HG03108 (cell line): ENCODE measurements around the gene MSANTD1.

Source experiments
- ATAC-seq: cut with Tn5 transposase; IDR thresholded peaks from one replicate; pipeline ENCODE4 v1.9.1; 2021; ENCODE audit warnings: moderate library complexity; ENCODE audit not compliant: unreplicated experiment

Gene MSANTD1

DNA sequence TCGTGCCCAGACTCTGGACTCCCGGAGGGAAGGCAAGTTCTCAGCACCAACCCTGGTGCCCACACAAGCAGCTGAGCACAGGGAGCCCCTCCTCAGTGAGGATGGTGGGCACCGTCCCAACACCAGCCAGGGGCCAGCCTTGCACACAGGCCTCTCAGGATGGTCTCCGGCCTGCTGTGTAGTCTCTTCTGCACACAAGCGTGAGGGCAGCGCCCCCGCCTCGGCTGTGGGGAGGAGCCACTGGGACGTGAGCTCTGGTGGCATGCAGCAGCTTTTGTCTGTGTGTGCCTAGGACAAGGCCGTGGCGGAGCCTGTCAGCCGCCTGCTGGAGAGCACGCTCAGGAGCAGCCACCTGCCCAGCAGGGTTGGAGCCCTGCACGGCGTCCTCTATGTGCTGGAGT lies 16.1 kb upstream of the MSANTD1 start:
- ATAC-seq, result no peak

DNA sequence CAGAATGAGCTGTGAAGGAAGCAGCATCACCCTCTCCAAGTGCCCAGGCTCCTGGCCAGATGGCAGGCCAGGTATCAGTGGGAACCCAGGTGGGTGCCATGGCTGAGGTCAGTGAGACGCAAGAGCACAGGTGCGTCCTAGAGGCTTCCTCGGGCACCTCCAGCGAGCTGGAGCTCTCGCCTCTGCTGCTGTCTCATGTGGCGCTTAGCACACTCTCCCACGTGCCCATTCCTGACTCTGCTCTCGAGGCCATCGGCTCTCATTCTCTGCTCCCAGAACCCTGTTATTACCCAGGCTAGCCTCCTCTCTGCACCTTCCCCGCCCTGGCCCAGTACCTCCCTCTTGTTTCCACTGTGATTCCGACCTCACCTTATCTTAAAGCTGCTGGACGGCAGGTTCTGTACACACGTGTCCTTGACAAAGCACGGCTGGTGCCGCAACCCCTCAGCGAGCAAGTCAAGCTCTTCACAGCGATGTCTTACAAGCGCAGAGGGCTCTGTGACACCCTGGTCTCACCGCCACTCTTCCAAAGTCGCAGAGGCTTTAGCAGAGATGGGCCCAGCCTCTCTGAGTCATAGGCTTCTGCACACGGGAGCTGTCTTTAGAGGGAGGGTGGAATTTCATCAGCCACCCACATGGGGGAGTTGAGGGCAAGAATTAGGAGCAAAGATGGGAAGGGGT lies 15.4 kb upstream of the MSANTD1 start:
- ATAC-seq, result no peak

DNA sequence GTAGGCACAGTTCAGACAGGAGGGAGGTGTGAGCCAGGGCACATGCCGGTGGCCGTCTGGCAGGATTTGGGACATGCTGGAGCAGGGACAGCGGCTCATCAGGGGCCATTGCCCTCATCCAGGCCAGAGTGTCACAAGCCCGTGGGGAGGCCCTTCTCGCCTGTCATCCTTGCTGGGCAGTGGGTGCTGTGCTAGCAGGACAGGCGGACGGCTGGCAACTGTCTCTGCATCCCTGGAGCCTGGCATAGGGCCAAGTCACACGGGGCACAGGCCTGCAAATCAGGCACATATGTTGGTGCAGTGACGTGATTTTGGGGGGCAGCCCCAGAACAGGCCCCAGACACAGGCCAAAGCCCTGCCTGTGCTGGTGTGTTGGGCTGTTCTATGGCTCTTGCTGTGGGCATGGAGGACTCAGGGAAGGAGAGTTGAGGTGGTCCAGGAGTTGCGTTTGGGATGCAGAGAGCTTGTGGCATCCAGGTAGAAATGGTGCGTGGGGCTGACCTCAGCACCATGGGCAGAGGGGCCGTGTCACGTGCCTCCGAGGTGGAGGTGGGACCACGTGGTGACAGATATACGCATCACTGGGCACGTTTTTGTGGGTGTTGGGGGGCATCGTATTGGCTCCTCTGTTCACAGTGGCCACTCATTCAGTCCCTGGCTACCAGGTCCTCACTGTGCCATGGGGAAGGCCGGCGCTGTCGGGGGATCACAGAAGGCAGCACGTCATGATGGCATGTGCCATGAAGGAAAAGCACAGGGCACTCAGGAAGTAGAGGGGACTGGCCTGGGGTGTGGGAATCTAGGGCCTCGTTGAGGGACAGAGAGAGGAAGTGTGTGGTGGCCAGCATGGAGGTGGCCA lies 14.6 kb upstream of the MSANTD1 start:
- no peak for ATAC-seq

DNA sequence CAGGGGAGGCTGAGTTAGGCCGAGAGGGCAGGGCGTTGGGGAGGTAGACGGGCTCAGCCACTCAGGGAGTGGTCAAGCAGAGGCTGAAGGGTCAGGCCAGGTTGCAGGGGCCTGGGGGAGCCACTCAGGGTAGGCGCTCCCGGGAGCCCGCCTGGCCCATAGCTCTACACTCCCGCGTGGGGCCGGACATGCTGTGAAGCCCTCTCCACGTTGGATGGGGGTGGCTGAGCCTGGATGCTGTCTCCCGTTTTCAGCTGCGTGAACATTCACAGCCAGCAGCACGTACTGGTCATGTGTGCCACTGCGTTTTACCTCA lies 14.0 kb upstream of the MSANTD1 start:
- ATAC-seq, result no peak

DNA sequence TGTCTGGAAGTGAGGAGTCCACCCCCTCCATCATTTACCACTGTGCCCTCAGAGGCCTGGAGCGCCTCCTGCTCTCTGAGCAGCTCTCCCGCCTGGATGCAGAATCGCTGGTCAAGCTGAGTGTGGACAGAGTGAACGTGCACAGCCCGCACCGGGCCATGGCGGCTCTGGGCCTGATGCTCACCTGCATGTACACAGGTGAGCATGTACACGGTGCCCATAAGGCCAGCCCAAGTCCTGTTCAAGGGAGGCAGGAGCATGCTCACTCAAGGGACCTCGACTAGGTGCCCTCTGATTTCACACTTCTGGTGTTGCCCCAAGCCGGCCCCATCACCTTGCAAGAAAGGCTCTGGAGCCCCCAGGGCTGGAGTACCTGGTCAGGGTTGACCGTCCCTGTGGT lies 13.4 kb upstream of the MSANTD1 start:
- ATAC-seq, result no peak

DNA sequence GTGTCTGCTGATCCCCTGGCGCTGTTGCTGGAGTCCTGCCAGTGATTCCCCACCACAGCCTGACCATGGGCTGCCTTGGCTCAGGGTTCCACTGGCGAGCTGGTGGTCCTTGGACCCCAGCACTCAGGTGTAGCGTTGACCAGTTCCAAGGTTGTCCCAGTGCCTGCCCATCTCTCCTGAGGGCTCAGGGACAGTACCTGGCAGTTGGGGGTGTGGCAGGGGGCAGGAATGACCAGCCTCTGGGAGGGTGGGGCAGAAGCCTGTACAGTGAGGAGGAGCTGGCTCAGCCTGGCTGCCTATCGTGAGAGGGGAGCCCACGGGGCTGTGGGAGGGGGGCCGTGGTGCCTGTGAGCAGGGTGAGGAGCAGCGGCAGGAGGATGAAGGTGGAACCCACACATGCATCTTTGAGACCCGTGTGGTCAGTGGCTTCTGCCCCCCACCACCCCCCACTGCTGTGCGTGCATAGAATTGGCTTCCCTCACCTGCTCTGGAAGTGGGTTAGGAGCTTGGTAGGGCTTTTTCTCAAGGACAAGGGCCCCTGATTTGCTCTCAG lies 12.6 kb upstream of the MSANTD1 start:
- no peak for ATAC-seq

DNA sequence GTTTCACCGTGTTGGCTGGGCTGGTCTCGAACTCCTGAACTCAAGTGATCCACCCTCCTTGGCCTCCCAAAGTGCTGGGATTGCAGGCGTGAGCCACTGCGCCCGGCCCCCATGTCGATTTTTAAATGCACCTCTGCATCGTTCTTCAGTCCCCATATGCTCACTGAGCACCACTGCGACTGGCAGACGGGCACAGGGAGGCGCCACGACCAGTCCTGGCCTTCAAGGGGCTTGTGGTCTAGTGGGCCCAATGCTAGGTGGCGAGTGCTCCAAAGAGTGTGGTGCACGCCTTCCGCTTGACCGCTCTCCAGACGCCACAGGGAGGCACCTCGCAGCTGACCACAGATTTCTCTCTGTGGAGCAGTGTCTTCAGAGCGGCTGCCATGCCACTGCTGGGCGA lies 11.7 kb upstream of the MSANTD1 start:
- no peak for ATAC-seq

DNA sequence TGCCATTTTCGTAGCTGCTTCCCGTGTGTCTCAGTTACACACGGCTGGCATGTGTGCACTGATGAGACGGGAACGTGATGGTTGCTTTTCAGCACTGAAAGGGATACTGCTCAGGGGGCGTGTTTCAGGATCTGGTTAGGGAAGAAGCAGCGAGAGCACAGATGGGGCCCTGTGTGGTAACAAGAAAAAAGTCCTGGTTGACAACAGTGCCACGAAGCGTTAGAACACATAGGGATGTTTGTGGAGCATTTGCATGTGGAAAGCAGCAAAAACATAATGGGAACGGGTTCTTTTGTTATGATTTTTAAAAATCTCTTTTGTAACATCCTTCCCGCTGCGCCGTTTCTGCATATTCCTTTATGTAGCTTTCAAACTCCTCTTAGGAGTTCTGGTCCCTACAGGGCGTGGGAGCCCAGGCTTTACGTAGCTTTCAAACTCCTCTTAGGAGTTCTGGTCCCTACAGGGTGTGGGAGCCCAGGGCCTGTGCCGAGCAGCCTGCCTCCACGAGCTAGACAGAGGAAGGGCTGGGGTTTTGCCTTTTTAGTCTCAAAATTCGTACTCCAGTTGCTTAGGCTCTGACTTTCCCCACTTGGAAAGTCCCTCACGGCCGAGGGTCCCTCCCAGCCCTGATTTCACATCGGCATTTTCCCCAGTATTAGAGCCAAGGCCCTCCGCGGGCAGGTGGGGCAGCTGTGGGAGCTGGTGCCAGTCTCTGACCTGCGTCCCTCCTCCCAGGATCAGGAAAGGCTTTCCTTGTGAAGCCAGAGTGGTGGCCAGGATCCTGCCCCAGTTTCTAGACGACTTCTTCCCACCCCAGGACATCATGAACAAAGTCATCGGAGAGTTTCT lies 11.0 kb upstream of the MSANTD1 start:
- no peak for ATAC-seq

DNA sequence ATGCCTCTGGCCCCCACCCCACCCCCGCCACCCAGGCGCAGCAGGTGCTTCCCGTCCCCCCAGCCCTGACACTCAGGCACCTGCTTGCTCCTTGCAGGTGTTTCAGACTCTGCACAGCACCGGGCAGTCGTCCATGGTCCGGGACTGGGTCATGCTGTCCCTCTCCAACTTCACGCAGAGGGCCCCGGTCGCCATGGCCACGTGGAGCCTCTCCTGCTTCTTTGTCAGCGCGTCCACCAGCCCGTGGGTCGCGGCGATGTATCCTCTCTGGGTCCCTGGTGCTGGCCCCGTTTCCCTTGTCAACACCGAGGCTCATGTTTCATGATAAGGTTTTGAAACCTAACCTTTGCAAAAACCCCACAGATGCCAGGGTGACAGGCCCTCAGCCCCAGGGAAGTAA lies 10.2 kb upstream of the MSANTD1 start:
- ATAC-seq, result no peak

DNA sequence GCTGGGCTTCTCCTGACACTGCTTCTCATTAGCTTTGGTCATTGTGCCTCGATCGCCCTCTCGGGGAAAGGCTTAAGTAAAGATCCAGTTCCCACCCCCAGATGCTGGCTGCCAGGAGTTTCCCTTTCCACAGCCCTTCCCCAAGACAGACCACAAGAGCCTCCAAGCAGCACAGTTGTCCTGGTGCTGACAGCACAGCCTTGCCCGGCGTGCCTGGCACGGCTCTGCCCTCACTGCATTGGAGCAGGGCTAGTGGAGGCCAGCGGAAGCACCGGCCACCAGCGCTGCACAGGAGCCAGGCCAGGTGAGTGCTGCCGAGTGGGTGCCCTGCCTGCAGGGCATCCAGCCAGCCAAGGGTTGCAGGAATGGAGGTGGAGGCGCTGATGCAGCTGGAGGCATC lies 9.7 kb upstream of the MSANTD1 start:
- no peak for ATAC-seq

DNA sequence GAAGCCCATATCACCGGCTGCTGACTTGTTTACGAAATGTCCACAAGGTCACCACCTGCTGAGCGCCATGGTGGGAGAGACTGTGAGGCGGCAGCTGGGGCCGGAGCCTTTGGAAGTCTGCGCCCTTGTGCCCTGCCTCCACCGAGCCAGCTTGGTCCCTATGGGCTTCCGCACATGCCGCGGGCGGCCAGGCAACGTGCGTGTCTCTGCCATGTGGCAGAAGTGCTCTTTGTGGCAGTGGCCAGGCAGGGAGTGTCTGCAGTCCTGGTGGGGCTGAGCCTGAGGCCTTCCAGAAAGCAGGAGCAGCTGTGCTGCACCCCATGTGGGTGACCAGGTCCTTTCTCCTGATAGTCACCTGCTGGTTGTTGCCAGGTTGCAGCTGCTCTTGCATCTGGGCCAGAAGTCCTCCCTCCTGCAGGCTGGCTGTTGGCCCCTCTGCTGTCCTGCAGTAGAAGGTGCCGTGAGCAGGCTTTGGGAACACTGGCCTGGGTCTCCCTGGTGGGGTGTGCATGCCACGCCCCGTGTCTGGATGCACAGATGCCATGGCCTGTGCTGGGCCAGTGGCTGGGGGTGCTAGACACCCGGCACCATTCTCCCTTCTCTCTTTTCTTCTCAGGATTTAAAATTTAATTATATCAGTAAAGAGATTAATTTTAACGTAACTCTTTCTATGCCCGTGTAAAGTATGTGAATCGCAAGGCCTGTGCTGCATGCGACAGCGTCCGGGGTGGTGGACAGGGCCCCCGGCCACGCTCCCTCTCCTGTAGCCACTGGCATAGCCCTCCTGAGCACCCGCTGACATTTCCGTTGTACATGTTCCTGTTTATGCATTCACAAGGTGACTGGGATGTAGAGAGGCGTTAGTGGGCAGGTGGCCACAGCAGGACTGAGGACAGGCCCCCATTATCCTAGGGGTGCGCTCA lies 8.7 kb upstream of the MSANTD1 start:
- ATAC-seq, result no peak

DNA sequence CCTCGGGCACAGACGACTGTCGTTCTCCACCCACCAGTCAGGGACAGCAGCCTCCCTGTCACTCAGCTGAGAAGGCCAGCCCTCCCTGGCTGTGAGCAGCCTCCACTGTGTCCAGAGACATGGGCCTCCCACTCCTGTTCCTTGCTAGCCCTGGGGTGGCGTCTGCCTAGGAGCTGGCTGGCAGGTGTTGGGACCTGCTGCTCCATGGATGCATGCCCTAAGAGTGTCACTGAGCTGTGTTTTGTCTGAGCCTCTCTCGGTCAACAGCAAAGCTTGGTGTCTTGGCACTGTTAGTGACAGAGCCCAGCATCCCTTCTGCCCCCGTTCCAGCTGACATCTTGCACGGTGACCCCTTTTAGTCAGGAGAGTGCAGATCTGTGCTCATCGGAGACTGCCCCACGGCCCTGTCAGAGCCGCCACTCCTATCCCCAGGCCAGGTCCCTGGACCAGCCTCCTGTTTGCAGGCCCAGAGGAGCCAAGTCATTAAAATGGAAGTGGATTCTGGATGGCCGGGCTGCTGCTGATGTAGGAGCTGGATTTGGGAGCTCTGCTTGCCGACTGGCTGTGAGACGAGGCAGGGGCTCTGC lies 7.9 kb upstream of the MSANTD1 start:
- ATAC-seq, result no peak

DNA sequence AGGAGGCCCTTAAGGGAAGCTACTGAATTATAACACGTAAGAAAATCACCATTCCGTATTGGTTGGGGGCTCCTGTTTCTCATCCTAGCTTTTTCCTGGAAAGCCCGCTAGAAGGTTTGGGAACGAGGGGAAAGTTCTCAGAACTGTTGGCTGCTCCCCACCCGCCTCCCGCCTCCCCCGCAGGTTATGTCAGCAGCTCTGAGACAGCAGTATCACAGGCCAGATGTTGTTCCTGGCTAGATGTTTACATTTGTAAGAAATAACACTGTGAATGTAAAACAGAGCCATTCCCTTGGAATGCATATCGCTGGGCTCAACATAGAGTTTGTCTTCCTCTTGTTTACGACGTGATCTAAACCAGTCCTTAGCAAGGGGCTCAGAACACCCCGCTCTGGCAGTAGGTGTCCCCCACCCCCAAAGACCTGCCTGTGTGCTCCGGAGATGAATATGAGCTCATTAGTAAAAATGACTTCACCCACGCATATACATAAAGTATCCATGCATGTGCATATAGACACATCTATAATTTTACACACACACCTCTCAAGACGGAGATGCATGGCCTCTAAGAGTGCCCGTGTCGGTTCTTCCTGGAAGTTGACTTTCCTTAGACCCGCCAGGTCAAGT lies 6.9 kb upstream of the MSANTD1 start:
- no peak for ATAC-seq

DNA sequence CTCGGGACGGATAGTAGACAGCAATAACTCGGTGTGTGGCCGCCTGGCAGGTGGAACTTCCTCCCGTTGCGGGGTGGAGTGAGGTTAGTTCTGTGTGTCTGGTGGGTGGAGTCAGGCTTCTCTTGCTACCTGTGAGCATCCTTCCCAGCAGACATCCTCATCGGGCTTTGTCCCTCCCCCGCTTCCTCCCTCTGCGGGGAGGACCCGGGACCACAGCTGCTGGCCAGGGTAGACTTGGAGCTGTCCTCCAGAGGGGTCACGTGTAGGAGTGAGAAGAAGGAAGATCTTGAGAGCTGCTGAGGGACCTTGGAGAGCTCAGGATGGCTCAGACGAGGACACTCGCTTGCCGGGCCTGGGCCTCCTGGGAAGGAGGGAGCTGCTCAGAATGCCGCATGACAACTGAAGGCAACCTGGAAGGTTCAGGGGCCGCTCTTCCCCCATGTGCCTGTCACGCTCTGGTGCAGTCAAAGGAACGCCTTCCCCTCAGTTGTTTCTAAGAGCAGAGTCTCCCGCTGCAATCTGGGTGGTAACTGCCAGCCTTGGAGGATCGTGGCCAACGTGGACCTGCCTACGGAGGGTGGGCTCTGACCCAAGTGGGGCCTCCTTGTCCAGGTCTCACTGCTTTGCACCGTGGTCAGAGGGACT lies 5.7 kb upstream of the MSANTD1 start:
- ATAC-seq, result no peak

DNA sequence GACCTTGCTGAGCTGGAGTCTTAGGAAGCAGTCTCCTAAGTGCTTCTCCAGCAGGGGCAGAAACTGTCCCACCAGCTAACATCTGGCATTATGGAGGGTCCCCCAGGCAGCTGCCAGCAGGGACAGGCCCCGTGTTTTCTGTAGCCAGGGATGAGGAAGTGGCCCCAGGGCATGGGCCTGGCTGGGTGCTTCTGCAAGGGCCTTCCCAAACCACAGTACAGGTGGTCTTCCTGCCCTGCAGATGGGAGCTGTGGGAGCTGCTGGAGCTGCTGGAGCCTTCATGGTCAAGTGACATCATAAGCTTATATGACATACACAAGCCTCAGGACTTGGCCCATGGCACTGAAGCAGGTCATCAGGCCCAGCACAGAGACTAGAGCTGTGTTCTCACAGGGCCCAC lies 5.0 kb upstream of the MSANTD1 start:
- ATAC-seq, result no peak

DNA sequence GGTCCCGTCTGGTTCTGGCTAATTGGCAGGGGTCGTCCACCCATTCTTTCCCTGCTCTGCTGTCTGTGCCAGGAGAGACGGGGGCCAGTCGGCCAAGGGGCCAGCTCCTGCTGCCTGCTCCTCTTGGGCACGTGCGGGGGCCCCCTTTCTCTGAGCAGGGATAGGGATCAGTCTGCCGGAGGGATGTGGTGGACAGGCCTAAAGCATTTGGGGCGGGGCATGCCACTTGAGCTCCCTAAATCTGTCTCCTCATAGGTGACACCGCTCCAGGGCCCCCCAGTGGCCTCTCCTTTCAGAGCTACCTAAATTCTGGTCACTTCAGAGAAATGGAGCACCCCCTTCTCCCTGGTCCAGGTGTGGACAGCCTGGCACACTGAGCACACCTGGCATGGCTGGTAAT lies 4.2 kb upstream of the MSANTD1 start:
- no peak for ATAC-seq

DNA sequence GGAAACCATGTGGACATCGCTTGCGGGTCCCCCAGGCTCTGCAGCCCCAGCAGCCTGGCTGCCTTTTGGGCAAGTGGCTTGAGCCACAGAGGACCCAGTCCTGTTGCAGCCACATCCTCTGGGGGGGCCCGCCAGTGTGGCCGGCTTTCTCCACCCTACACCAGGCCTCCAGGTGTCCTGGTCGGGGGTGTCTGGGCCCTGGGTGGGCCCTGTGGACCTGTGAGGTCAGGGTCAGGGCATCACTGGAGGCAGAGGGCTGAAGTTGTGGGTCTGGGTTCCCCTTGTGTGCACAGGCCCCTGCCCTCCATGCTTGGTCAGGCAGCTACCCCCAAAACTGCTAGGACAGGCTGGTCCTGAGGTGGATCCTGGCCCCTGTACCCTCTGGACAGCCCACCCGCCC lies 3.3 kb upstream of the MSANTD1 start:
- ATAC-seq, result no peak

DNA sequence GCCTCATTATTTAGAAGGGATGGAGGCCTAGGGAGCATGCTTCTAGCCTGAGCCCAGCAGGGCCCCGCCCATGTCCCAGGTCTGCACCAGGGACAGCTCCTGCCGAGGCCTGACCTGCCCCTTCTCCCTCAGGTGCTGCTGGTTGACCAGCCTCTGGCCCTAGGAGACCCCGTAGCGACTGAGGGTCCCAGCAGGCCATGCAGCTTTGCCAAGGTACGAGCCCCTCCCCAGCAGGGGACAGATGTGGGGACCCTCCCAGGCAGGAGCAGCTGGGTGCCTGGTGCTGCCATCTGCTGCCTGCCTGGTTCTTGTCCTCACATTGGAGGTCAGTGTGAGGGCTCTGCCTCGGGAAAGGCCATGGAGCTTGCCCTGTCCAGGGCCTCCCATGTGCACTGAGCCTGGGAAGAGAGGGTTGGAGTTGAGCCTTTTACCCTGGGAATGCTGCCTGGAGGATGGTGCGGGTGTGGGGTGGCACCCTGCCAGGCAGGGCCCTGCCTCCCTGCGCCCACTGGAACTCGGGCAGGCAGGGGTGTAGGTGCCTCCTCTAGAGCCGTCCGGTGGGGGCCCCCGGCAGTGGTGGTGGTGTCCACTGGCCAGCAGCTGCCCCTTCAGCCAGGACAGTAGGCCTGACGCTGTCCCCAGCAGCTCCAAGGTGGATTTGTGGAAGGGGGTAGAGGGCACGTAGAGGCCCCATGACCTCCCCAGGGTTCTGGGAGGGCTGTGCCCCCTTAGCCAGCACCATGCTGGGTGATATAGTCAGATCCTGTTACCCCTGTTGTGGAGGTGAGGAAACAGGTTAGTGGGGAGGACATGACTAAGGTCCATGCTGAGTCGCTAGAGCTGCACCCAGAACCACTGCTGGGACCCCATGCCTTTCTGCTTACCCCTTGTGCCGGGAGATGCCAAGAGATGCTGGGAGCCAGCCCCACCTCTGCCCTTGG lies 2.2 kb upstream of the MSANTD1 start:
- ATAC-seq, result no peak
